Measurements from ENCODE around the gene MARVELD2.
"Not testable (repeated sequence)": the region's sequence is repeated elsewhere in the genome, so short reads cannot be mapped to it uniquely, and the experiment has no call there.

- TF ChIP-seq CTCF (conservative IDR thresholded peaks at IDR 0.05); ZFX (IDR thresholded peaks at IDR 0.05): not testable (repeated sequence)
Measured at GRCh38 chr5:69453487-69453886, 38.6 kb downstream of the MARVELD2 start.
